GM12878 (cell line): Measurements from ENCODE around the gene SPRING1. TPM values are rescaled to one million over a fixed set of nuclear protein-coding genes. Genes with fewer than 3 reads are reported as not detected.

Experiments
- ATAC-seq: fragments of 200-7000 bp; cut with Tn5 transposase; 3 replicates; pipeline ENCODE4 v1.9.1; 2020; ENCODE audit warnings: mild to moderate bottlenecking, moderate library complexity
- BruUV-seq: library from RNA; stranded (reverse); fragments of 400-500 nt; replicated peaks from 2 replicates; lab custom pipeline; 2021; lab: Mats Ljungman, UMichigan
- CTCF ChIA-PET: fragments of 300-600 bp; sonication (Branson Sonifier 250); formaldehyde crosslinking; extraction: SDS; loops from one replicate; lab custom pipeline; 2021; ENCODE audit warnings: inconsistent platforms; lab: Yijun Ruan, JAX
- POLR2A ChIA-PET: fragments of 350-600 bp; formaldehyde crosslinking; extraction: SDS; loops from one replicate; lab custom pipeline; 2021; ENCODE audit warnings: inconsistent platforms; lab: Charles Lee
- RAD21 ChIA-PET: fragments of 300-600 bp; sonication (Branson Sonifier 250); formaldehyde crosslinking; loops from one replicate; lab custom pipeline; 2023; ENCODE audit warnings: antibody characterized with exemption; ENCODE audit not compliant: unreplicated experiment; lab: Charles Lee
- SMC1A ChIA-PET: fragments of 300-600 bp; sonication (Branson Sonifier 250); formaldehyde crosslinking; loops from one replicate; lab custom pipeline; 2023; ENCODE audit not compliant: unreplicated experiment, uncharacterized antibody; lab: Charles Lee
- DNase-seq: peaks from one replicate; pipeline ENCODE4 v3.0.0-alpha.2; 2011; ENCODE audit warnings: low read depth, low spot score
- FAIRE-seq: peaks from 3 replicates; lab custom pipeline; 2011; peaks lifted over from hg19 to GRCh38; lab: Jason Lieb, UNC
- H2AFZ ChIP-seq: 2 replicates; pipeline ENCODE4 v1.6.0; 2011; ENCODE audit warnings: low read depth, low read length, control low read depth; ENCODE audit not compliant: control insufficient read depth
- H3K27ac ChIP-seq: 2 replicates; pipeline ENCODE4 v1.5.1; 2011; ENCODE audit warnings: control low read depth; ENCODE audit not compliant: control insufficient read depth, insufficient read depth
- H3K27me3 ChIP-seq, 2 experiments: replicated peaks in 1 of 2; 2 replicates each; pipeline versions ENCODE4 v1.6.0 to v1.6.1; 2011; ENCODE audit warnings: low read length in 1 of 2; ENCODE audit not compliant: control insufficient read depth in 2 of 2, insufficient read depth in 2 of 2
- H3K36me3 ChIP-seq, 2 experiments: 2 replicates each; pipeline ENCODE4 v1.5.1; 2011; ENCODE audit warnings: low read length in 1 of 2; ENCODE audit not compliant: control insufficient read depth in 2 of 2, insufficient read depth in 2 of 2
- H3K4me1 ChIP-seq: 2 replicates; pipeline ENCODE4 v1.6.1; 2011; ENCODE audit warnings: mild to moderate bottlenecking, low read length, moderate library complexity, mixed read lengths; ENCODE audit not compliant: control insufficient read depth, insufficient read depth
- H3K4me2 ChIP-seq: 2 replicates; pipeline ENCODE4 v1.6.0; 2011; ENCODE audit warnings: control low read depth; ENCODE audit not compliant: control insufficient read depth, insufficient read depth
- H3K4me3 ChIP-seq: fragments of 200-600 bp; sonication (generic); 2 replicates; pipeline ENCODE4 v1.5.1; 2016
- H3K79me2 ChIP-seq: 2 replicates; pipeline ENCODE4 v1.6.0; 2011; ENCODE audit warnings: low read length; ENCODE audit not compliant: control insufficient read depth, insufficient read depth
- H3K9ac ChIP-seq: 2 replicates; pipeline ENCODE4 v1.8.0; 2011; ENCODE audit warnings: low read length, control low read depth, mixed read lengths; ENCODE audit not compliant: control insufficient read depth, insufficient read depth
- H3K9me3 ChIP-seq: replicated peaks from 3 replicates; pipeline ENCODE4 v1.5.1; 2011; ENCODE audit warnings: mild to moderate bottlenecking, low read length; ENCODE audit not compliant: control insufficient read depth, insufficient read depth
- H4K20me1 ChIP-seq: 2 replicates; pipeline ENCODE4 v1.6.0; 2011; ENCODE audit not compliant: control insufficient read depth, insufficient read depth
- BACH1 ChIP-seq: fragments of 450-650 bp; IDR thresholded peaks from 2 replicates; pipeline ENCODE4 v1.6.1; 2017; ENCODE audit warnings: mild to moderate bottlenecking, borderline replicate concordance
- BHLHE40 ChIP-seq, 2 experiments: fragments of 450-650 bp in 1 of 2; IDR thresholded peaks; 2 replicates each; pipeline ENCODE4 v1.6.1; 2011 to 2017; ENCODE audit warnings: low read depth in 2 of 2, borderline replicate concordance in 1 of 2, improper control_type of control experiment in 1 of 2, low read length in 1 of 2, mild to moderate bottlenecking in 1 of 2
- GABPA ChIP-seq: IDR thresholded peaks from 2 replicates; pipeline ENCODE4 v1.6.1; 2014; ENCODE audit warnings: antibody characterized with exemption, low read depth, mild to moderate bottlenecking, inconsistent platforms
- MEF2A ChIP-seq: IDR thresholded peaks from 2 replicates; pipeline ENCODE4 v1.6.1; 2011; ENCODE audit warnings: low read depth, mild to moderate bottlenecking, low read length, moderate library complexity; ENCODE audit not compliant: insufficient read depth
- RELB ChIP-seq: fragments of 450-650 bp; IDR thresholded peaks from 2 replicates; pipeline ENCODE4 v1.6.1; 2017; ENCODE audit warnings: low read depth, mild to moderate bottlenecking, moderate library complexity
- ZNF217 ChIP-seq: fragments of 450-650 bp; IDR thresholded peaks from 2 replicates; pipeline ENCODE4 v1.6.1; 2017; ENCODE audit warnings: antibody characterized with exemption, mild to moderate bottlenecking
- ZNF384 ChIP-seq: IDR thresholded peaks from 2 replicates; pipeline ENCODE4 v1.6.1; 2012; ENCODE audit warnings: low read depth, mild to moderate bottlenecking, low read length, improper control_type of control experiment, borderline replicate concordance
- in situ Hi-C: fragments of 300-500 bp; cut with MboI; formaldehyde crosslinking; loops from 9 replicates; pipeline ENCODE4 v1.14.3; 2018; ENCODE audit warnings: mixed read lengths
- intact Hi-C: fragments of 100-400 bp; cut with micrococcal nuclease; formaldehyde crosslinking; loops from one replicate; pipeline ENCODE4 v1.14.2; 2022; ENCODE audit not compliant: unreplicated experiment
- polyA plus RNA-seq, 11 experiments: library from polyadenylated mRNA; depleted of rRNA in 4 of 11; unstranded in 6 of 11; stranded (reverse) in 5 of 11; fragments of >200 nt; fragmentation: Nextera tagmentation in 4 of 11; fragmentation: Illumina TruSeq in 1 of 11; extraction: Ambion mirVana in 4 of 11; extraction: Trizol in 1 of 11; gene quantifications; 1 replicate in 1 of 11; 2 replicates in 10 of 11; pipeline versions ENCODE4 v1.2.1 to v1.2.3, GENCODE V29; 2011 to 2016; ENCODE audit warnings: inconsistent platforms in 2 of 11, missing spikeins in 2 of 11, low read depth in 1 of 11
- total RNA-seq, 4 experiments: library from RNA; depleted of rRNA in 3 of 4; stranded (reverse); fragments of >200 nt in 3 of 4; fragmentation: Illumina TruSeq in 1 of 4; extraction: Trizol in 1 of 4; gene quantifications; 2 replicates each; pipeline versions ENCODE4 v1.2.1 to v1.2.3, GENCODE V29; 2013 to 2021
- TF ChIP-seq, protein P1 (sequence below): fragments of 450-650 bp; IDR thresholded peaks from 2 replicates; pipeline ENCODE4 v1.6.1; 2017; ENCODE audit warnings: mild to moderate bottlenecking, moderate library complexity
- TF ChIP-seq, protein P2 (sequence below): IDR thresholded peaks from 2 replicates; pipeline ENCODE4 v1.6.1; 2012; ENCODE audit warnings: improper control_type of control experiment, low read depth, low read length; ENCODE audit not compliant: insufficient replicate concordance
- TF ChIP-seq, protein P3 (sequence below): IDR thresholded peaks from 2 replicates; pipeline ENCODE4 v1.6.1; 2011; ENCODE audit warnings: mild to moderate bottlenecking, low read depth, low read length, moderate library complexity; ENCODE audit not compliant: insufficient replicate concordance

Gene SPRING1
- total and polyA plus RNA-seq, 10 of the 15 experiments (the other 5 are each of a cell fraction or from before 2014, with no cell fraction given) = 2.5 to 25.7 (median 14.3) TPM

- BruUV-seq = no TSS peak
Observed at GRCh38 chr12:116722245-116722644, 15.6 kb downstream of the SPRING1 start.

More at GRCh38 chr12:116722245-116722644, 15.6 kb downstream of the SPRING1 start:
- in situ Hi-C loops (no loop called here), intact Hi-C loops (no loop called here)
- H3K79me2 ChIP-seq = no peaks in the 10 kb centered on the region; the same call in 1 of the 2 replicates
- H3K27ac ChIP-seq = no peak overlapping the region
- ATAC-seq = no peak
- H2AFZ ChIP-seq = no peak overlapping the region
- no peak for DNase-seq
- FAIRE-seq = no peak
- no peaks in the 10 kb centered on the region for H3K4me1 ChIP-seq
- no peaks in the 10 kb centered on the region for H3K27me3 ChIP-seq
- peaks cover 5 to 10% of the 10 kb centered on the region in 2 experiments for H3K36me3 ChIP-seq
- TF ChIP-seq MEF2A (no peak), RELB (no peak), ZNF384 (no peak), ZNF217 (no peak), BACH1 (no peak), BHLHE40 (IDR thresholded peaks at IDR 0.05; ENCODE audit: borderline replicate concordance in 1 of 2, low read depth in 2 of 2, low read length in 1 of 2) (no peak), GABPA (no peak)
- TF ChIP-seq, protein P1, sequence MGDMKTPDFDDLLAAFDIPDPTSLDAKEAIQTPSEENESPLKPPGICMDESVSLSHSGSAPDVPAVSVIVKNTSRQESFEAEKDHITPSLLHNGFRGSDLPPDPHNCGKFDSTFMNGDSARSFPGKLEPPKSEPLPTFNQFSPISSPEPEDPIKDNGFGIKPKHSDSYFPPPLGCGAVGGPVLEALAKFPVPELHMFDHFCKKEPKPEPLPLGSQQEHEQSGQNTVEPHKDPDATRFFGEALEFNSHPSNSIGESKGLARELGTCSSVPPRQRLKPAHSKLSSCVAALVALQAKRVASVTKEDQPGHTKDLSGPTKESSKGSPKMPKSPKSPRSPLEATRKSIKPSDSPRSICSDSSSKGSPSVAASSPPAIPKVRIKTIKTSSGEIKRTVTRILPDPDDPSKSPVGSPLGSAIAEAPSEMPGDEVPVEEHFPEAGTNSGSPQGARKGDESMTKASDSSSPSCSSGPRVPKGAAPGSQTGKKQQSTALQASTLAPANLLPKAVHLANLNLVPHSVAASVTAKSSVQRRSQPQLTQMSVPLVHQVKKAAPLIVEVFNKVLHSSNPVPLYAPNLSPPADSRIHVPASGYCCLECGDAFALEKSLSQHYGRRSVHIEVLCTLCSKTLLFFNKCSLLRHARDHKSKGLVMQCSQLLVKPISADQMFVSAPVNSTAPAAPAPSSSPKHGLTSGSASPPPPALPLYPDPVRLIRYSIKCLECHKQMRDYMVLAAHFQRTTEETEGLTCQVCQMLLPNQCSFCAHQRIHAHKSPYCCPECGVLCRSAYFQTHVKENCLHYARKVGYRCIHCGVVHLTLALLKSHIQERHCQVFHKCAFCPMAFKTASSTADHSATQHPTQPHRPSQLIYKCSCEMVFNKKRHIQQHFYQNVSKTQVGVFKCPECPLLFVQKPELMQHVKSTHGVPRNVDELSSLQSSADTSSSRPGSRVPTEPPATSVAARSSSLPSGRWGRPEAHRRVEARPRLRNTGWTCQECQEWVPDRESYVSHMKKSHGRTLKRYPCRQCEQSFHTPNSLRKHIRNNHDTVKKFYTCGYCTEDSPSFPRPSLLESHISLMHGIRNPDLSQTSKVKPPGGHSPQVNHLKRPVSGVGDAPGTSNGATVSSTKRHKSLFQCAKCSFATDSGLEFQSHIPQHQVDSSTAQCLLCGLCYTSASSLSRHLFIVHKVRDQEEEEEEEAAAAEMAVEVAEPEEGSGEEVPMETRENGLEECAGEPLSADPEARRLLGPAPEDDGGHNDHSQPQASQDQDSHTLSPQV = no peak
- TF ChIP-seq, protein P2, sequence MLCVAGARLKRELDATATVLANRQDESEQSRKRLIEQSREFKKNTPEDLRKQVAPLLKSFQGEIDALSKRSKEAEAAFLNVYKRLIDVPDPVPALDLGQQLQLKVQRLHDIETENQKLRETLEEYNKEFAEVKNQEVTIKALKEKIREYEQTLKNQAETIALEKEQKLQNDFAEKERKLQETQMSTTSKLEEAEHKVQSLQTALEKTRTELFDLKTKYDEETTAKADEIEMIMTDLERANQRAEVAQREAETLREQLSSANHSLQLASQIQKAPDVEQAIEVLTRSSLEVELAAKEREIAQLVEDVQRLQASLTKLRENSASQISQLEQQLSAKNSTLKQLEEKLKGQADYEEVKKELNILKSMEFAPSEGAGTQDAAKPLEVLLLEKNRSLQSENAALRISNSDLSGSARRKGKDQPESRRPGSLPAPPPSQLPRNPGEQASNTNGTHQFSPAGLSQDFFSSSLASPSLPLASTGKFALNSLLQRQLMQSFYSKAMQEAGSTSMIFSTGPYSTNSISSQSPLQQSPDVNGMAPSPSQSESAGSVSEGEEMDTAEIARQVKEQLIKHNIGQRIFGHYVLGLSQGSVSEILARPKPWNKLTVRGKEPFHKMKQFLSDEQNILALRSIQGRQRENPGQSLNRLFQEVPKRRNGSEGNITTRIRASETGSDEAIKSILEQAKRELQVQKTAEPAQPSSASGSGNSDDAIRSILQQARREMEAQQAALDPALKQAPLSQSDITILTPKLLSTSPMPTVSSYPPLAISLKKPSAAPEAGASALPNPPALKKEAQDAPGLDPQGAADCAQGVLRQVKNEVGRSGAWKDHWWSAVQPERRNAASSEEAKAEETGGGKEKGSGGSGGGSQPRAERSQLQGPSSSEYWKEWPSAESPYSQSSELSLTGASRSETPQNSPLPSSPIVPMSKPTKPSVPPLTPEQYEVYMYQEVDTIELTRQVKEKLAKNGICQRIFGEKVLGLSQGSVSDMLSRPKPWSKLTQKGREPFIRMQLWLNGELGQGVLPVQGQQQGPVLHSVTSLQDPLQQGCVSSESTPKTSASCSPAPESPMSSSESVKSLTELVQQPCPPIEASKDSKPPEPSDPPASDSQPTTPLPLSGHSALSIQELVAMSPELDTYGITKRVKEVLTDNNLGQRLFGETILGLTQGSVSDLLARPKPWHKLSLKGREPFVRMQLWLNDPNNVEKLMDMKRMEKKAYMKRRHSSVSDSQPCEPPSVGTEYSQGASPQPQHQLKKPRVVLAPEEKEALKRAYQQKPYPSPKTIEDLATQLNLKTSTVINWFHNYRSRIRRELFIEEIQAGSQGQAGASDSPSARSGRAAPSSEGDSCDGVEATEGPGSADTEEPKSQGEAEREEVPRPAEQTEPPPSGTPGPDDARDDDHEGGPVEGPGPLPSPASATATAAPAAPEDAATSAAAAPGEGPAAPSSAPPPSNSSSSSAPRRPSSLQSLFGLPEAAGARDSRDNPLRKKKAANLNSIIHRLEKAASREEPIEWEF = no peak
- TF ChIP-seq, protein P3, sequence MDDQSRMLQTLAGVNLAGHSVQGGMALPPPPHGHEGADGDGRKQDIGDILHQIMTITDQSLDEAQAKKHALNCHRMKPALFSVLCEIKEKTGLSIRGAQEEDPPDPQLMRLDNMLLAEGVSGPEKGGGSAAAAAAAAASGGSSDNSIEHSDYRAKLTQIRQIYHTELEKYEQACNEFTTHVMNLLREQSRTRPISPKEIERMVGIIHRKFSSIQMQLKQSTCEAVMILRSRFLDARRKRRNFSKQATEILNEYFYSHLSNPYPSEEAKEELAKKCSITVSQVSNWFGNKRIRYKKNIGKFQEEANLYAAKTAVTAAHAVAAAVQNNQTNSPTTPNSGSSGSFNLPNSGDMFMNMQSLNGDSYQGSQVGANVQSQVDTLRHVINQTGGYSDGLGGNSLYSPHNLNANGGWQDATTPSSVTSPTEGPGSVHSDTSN = no peak
- no peak overlapping the region for H3K4me3 ChIP-seq
- H3K4me2 ChIP-seq = no peak overlapping the region
- no peaks in the 10 kb centered on the region for H3K9me3 ChIP-seq
- ChIA-PET POLR2A (no interaction called here), SMC1A (interaction anchor here (1.1 to 1.2 kb wide), 2 partner anchors 9 to 12 kb away, joined by 5 to 7 read pairs; no protein-coding TSS in a partner anchor), RAD21 (no interaction called here), CTCF (interaction anchor here (2.3 kb wide), 1 partner anchor 13 kb away, joined by 13 read pairs; no protein-coding TSS in a partner anchor)
- no peaks in the 10 kb centered on the region for H4K20me1 ChIP-seq
- H3K9ac ChIP-seq = no peak overlapping the region
